ENCODE measurements around the gene PCSK4.

DNA sequence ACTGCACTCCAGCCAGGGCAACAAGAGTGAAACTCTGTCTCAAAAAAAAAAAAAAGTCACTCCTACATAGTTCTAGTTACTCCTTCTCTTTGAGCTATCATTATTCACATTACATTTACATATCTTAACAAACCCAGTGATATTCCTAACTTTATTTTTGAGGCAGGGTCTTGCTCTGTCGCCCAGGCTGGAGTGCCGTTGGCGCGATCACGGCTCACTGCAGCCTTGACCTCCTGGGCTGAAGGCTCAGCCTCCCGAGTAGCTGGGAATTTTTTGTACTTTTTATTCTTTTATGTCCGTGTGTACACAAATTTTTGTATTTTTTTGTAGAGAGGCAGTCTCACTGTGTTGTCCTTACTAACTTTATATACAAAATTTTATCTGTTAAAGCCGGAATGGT lies 52.5 kb downstream of the PCSK4 start:
- TF ChIP-seq, protein P1, sequence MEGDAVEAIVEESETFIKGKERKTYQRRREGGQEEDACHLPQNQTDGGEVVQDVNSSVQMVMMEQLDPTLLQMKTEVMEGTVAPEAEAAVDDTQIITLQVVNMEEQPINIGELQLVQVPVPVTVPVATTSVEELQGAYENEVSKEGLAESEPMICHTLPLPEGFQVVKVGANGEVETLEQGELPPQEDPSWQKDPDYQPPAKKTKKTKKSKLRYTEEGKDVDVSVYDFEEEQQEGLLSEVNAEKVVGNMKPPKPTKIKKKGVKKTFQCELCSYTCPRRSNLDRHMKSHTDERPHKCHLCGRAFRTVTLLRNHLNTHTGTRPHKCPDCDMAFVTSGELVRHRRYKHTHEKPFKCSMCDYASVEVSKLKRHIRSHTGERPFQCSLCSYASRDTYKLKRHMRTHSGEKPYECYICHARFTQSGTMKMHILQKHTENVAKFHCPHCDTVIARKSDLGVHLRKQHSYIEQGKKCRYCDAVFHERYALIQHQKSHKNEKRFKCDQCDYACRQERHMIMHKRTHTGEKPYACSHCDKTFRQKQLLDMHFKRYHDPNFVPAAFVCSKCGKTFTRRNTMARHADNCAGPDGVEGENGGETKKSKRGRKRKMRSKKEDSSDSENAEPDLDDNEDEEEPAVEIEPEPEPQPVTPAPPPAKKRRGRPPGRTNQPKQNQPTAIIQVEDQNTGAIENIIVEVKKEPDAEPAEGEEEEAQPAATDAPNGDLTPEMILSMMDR (IDR thresholded peaks at IDR 0.05), result no peak
- no peak for TF ChIP-seq POLR2A (IDR thresholded peaks at IDR 0.05)

All from transverse colon (tissue), 3 donors.